Measurements from ENCODE around the gene STAT2. TPM values are rescaled to one million over a fixed set of nuclear protein-coding genes. Genes with fewer than 3 reads are reported as not detected.

Gene STAT2
- total RNA-seq, 2 donors from 2014 or later: 161 to 192 TPM

DNA sequence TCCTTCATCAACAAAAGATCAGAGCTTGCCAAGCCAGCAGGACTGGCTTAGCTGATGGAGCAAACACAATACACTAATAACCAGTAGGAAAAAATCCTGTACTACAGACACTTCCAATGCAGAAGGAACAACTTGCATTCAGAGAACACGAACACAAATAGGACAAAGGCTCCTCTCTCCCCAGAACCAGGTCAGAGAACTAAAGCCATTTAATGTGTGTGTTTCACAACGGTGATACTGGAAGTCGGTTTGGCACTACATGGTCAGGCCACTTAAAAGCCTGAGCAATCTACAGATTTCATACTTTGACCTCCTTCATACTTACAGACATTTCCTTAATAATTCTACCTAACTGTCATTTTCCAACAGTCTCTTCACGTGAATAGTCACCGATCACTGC is 66.1 kb downstream of the STAT2 start:
- Histone ChIP-seq H3K36me3 (no peaks in the 10 kb centered on the region), H3K27ac (no peak overlapping the region), H3K27me3 (replicated peaks; ENCODE audit: insufficient read depth) (no peaks in the 10 kb centered on the region), H3K4me1 (ENCODE audit: control insufficient read depth in 1 of 2, low read depth in 2 of 2) (peaks cover 5 to 28% of the 10 kb centered on the region in 2 donors), H3K9me3 (no peaks in the 10 kb centered on the region), H3K4me3 (no peak overlapping the region)
- TF ChIP-seq, protein P1, sequence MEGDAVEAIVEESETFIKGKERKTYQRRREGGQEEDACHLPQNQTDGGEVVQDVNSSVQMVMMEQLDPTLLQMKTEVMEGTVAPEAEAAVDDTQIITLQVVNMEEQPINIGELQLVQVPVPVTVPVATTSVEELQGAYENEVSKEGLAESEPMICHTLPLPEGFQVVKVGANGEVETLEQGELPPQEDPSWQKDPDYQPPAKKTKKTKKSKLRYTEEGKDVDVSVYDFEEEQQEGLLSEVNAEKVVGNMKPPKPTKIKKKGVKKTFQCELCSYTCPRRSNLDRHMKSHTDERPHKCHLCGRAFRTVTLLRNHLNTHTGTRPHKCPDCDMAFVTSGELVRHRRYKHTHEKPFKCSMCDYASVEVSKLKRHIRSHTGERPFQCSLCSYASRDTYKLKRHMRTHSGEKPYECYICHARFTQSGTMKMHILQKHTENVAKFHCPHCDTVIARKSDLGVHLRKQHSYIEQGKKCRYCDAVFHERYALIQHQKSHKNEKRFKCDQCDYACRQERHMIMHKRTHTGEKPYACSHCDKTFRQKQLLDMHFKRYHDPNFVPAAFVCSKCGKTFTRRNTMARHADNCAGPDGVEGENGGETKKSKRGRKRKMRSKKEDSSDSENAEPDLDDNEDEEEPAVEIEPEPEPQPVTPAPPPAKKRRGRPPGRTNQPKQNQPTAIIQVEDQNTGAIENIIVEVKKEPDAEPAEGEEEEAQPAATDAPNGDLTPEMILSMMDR (IDR thresholded peaks at IDR 0.05): no peak
- DNase-seq (ENCODE audit: low spot score) (no peak), ATAC-seq (ENCODE audit: insufficient number of reproducible peaks, low FRiP score, low read depth) (no peak)

Other genes starting within 250 kb of the STAT2 start
- 1,000 to 10,000 TPM in 1 of 2 donors, 100 to 1,000 TPM in 1; 923 to 1,490 TPM for gene RPL41, start 243.5 kb downstream of the STAT2 start, total RNA-seq
- gene ZC3H10, start 241.8 kb downstream of the STAT2 start, total RNA-seq: 1 to 10 TPM; 4.1 to 7.1 TPM
- 100 to 1,000 TPM; 113 to 128 TPM for gene ESYT1, start 231.8 kb downstream of the STAT2 start, total RNA-seq
- gene MYL6B, start 207.5 kb downstream of the STAT2 start, total RNA-seq: 10 to 100 TPM; 17.1 to 19.1 TPM
- gene MYL6, start 201.7 kb downstream of the STAT2 start, total RNA-seq: 1,000 to 10,000 TPM; 1,762 to 3,064 TPM
- 100 to 1,000 TPM in 1 of 2 donors, 10 to 100 TPM in 1; 68.6 to 109 TPM for gene SMARCC2, start 170.6 kb downstream of the STAT2 start, total RNA-seq
- gene RNF41, start 138.2 kb downstream of the STAT2 start, total RNA-seq: 10 to 100 TPM; 66.6 to 76.5 TPM
- 10 to 100 TPM in 1 of 2 donors, 1 to 10 TPM in 1; 8.7 to 17.2 TPM for gene NABP2, start 135.8 kb downstream of the STAT2 start, total RNA-seq
- not detected for gene SLC39A5, start 130.1 kb downstream of the STAT2 start, total RNA-seq
- 10 to 100 TPM; 30.9 to 36.3 TPM for gene ANKRD52, start 101.7 kb downstream of the STAT2 start, total RNA-seq
- 10 to 100 TPM; 14.6 to 26.3 TPM for gene COQ10A, start 93.2 kb downstream of the STAT2 start, total RNA-seq
- 100 to 1,000 TPM; 120 to 143 TPM for gene CS, start 59.8 kb downstream of the STAT2 start, total RNA-seq
- gene CNPY2, start 44.1 kb downstream of the STAT2 start, total RNA-seq: 10 to 100 TPM; 72.0 to 85.1 TPM
- 10 to 100 TPM; 39.8 to 42.7 TPM for gene PAN2, start 26.1 kb downstream of the STAT2 start, total RNA-seq
- gene IL23A, start 21.2 kb downstream of the STAT2 start, total RNA-seq: not detected
- not detected for gene APOF, start 2.8 kb upstream of the STAT2 start, total RNA-seq
- gene TIMELESS, start 89.3 kb upstream of the STAT2 start, total RNA-seq: 1 to 10 TPM; 3.0 to 4.4 TPM
- not detected for gene MIP, start 94.5 kb upstream of the STAT2 start, total RNA-seq
- gene SPRYD4, start 108.5 kb upstream of the STAT2 start, total RNA-seq: 1 to 10 TPM; 2.3 to 5.8 TPM
- gene GLS2, start 128.1 kb upstream of the STAT2 start, total RNA-seq: under 1 TPM in 1 of 2 donors, not detected in 1; 0.85 TPM
- gene RBMS2, start 161.7 kb upstream of the STAT2 start, total RNA-seq: 10 to 100 TPM; 33.4 to 40.2 TPM

Measured in thoracic aorta (tissue), 2 donors.